ENCODE measurements around the gene NINJ2.
A peak's percentile ranks its signal among the peaks of the same experiment; 100 is the strongest.
"Not testable (repeated sequence)": the region's sequence is repeated elsewhere in the genome, so short reads cannot be mapped to it uniquely, and the experiment has no call there.

NINJ2 gene

DNA sequence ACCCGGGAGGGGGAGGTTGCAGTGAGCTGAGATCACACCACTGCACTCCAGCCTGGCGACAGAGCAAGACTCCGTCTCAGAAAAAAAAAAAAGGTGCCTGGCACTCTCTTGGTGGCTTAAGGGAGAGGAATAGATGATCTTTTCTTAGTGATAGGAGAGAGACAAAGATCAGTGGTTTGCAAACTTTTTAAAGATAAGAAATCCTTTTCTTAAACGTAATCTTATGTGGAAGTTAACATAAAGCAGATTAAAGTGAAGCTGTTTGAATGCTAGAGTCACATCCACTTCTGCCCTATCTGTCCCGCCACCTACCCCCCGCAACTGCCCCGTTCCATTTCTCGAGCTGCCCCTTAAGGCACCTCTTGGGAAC, 6.3 kb upstream of the NINJ2 start:
- DNase-seq: no peak

DNA sequence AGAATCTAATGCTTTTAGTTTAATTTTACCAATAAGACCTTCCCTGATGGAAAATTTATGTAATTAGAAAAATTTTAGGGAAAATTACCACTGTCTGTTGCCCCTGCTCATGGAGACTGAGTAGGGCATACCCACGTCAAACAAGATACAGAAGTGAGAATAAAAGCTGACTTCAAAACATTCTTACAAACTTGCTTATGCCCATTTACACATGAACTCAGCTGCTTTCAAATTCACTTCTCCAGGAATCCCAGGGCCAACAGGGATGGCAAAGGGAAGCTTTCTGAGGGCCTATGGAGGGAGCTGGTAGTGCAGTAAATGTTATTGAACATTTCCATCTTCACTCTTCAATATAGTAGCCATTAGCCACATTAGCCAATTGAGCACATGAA, 4.8 kb upstream of the NINJ2 start:
- DNase-seq: no peak

- DNase-seq: no peak
Measured at GRCh38 chr12:666766-667308, 3.6 kb upstream of the NINJ2 start.

DNA sequence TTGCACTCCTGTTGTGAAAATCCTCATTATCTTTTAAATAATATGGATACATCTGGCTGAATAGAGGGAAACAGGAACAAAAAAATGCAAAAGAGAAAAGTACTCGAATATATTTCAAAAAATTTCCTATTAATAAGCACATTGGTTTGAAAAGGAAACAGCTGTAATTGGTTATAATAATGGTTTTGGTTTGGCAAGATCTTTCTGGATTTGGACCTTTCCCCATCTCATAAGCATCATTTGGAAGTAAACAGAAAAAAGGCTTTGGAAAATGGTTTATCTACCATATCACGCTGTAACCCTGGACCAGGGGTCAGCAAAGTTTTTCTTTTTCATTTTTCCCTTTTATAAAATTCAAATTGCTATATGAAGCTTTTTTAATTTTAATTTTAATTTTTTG, 2.8 kb upstream of the NINJ2 start:
- no peak for DNase-seq

- no peak for DNase-seq
Measured at GRCh38 chr12:664779-665092, 1.5 kb upstream of the NINJ2 start.

DNA sequence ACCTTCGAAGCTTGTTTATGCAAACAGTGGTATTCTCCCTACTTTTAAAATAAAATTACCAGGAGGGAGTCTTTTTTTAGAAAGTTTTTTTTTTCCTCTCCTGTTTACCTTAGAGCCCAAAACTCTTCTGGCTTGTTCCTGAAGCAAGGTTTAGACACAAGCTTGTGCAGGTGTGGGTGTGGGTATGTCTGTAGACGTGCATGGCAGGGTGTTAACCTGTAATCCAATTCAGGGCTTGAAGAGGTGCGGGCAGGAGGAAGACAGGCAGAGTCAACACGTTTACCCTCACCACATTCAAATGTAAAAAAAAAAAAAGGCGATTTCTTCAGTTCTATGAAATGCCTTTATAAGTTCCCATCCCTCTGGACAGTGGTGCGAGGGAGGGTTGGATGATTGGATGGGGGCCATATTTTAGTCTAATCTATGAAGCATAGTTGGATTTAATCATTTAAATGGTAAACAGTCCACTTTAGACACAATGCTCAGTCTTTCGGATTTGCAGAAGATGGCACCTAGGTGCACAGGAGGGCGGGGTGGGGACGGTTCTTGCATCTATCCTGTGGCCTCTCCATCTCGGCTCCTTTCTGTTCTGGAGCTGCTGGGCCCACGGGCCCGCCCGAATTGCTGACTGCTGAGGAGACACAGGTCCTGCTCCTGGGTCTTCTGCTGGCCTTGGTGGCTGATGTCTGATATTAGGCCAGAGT, 982 bp upstream of the NINJ2 start:
- DNase-seq: no peak

DNA sequence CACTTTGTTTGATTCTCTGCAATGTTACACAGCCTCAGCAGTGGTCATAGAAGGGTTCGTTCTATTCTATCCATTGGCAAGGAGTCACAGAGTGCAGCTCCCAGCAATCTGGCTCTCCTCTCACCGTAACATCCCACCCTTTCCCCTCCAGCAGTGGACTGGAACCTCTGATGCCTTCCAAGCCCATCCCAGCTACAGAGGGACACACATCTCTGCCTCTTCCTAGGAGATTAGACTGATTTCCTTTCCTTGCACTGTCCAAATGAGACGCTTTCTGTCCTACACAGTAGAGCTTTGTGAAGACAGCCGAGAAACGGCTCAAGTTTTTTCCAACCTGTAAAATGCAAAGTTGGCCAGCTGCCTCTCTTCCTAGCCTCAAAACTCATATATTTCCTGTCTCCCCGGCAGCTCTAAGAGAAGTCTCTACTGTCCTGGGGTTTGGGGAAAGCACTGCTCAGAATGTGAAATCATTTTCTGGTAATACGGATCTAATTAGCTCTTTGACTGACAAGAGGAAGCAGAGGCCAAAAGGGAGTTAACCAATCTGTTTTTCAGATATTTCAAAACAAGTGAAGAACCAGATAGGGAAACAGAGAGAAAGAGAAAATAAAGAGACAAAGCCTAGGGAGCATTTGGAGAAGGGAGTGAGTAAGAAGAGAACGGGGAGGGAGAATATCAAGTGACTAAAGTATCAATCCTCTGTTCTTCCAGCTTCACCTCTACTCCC, 516 bp downstream of the NINJ2 start:
- DNase-seq: no peak

DNA sequence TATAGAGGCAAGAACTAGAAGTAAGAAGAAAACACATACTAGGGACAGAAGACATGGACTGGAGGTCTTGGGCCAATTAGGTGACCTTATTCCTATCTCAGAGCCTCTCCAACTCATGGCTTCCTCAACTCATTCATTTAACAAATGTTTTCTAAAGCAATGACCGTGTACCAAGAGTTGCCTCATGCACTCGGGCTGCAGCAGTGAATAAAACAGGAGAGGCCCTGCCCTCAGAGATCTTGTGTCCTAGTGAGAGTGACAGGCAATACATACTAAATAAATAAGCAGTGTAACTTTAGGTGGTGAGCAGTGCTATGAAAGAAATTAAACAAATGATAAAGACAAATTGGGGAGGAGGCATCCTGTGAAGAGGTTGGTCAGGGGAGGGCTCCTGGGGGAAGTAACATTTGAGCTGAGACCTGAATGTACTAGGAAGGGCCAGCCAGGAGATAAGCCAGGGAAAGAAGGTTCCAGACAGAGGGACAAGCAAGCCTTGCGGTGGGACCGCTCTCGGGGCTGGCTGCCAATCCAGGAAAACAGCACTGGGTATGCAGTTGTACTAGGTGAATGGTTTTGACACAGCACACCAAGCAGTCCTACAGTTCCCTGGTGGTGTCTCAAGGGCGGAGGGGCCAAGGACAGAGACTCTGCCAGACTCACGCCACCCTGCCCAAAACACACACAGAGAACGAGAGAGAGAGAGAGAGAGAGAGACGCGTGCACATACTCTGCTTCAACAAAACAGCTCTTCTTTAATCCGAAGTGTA, 1.3 kb downstream of the NINJ2 start:
- DNase-seq: no peak

- no peak for DNase-seq
Measured at GRCh38 chr12:659090-659683, 4.1 kb downstream of the NINJ2 start.

- DNase-seq: no peak
Measured at GRCh38 chr12:650983-651382, 12.3 kb downstream of the NINJ2 start.

DNA sequence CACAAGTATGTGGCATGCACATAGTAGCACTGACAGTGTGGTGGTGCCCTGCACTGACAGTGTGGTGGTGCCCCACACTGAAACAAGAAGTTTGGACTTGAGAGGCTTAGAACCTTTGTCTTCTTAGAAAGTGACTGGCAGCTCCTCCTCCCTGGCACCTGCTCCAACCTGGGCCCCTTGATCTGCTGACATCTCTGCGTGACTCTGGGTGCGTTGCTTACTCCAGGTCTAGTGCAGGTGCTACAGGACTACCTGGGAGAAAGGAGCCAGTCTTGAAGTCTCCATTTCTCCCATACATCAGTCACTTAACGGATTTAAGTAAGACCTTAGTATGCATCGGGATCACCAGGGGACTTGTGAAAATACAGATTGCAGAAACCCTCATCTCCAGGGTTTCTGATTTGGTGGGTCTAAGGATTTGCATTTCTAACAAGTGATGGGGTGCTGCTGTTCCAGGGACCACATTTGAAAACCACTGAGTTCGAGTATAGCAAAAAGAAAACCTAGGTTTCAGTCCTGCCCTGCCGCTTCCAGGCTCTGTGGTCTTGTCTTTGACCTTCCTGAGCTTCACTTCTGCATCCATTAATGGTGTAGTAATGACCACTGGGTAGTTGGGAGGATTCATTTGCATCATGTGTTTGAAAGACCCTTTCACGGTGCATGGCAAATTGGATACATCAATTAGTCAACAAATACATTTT, 15.7 kb downstream of the NINJ2 start:
- no peak for DNase-seq

GRCh38 chr12:646442-647384, 16.5 kb downstream of the NINJ2 start:
- no peak for DNase-seq

DNA sequence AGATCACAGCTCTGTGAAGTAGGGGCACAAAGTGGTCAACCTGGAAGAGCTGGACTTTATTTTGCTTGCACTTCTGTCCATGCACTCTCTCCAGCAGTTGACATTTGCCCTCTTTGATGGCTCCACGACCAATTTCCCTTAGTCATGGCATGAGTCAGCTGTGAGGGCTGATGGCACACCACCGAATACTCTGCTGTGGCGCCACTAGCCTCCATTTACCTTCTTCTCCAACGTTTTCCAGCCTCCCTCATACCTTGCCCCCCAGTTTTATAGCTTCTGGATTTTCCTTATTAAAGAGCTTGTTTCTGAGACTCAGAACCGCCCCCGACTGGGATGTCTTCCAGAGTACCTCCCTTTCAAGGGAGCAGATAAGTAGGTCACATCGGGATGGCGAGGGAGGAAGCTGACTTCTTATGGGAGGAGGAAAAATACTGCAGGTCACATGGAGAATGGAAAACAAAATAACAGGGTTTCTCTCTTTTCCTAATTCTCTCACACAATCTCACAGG, 17.6 kb downstream of the NINJ2 start:
- no peak for DNase-seq

- no peak for DNase-seq
Measured at GRCh38 chr12:644818-645552, 18.3 kb downstream of the NINJ2 start.

DNA sequence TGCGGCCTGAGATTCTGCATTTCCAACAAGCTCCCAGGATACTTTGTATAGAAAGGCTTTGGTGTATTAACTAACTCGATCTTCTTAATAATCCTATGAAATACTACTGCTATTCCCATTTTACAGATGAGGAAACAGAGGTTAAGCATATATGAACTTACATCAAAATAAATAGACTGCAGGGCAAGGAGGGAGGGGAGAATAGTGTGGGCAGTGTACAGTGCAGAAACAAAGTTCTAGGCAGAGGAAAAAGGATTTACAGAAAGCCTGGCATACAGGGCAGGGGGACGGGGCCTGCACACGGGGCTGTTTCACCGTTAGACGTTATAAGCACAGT, 19.0 kb downstream of the NINJ2 start:
- DNase-seq: no peak

DNA sequence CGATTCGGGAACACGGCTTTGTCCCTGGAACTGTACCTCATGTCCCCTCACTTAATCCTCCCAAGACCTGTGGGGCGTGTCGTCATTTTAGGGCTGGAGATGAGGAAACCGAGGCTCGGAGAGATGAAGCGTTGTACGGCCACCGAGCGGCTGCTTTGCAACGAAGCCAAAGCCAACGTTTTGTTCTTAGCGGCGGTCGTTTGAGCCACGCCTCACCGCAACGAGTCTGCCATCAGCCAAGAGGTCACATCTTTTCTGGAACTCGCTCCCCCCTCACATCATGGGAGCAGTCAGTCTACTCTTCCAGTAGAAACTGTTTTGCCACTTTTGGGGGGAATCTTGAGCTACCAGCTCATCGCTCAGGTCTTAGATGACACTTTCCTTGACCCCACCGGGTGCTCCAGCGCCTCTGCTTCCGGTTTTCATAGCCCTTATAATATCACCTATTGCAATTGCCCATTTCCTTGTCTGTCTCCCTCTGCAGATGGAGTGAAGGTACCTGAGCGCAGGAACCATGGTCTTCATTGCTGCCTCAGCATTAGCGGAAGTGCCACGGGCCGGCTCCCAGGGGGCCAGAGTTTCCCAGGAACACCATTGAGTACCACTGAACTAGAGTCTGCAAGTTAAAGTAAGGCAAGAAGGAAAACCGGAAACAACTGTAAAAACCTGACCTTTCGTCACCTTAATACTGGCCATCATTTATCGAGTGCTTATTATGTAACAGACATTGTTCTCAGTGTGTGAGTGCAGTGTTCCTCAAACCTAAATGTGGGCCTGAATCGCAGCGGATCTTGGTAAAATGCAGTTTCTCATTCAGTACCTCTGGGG, 19.6 kb downstream of the NINJ2 start:
- no peak for DNase-seq

- peak; percentile 71 for DNase-seq
Measured at GRCh38 chr12:642633-643474, 20.4 kb downstream of the NINJ2 start.

DNA sequence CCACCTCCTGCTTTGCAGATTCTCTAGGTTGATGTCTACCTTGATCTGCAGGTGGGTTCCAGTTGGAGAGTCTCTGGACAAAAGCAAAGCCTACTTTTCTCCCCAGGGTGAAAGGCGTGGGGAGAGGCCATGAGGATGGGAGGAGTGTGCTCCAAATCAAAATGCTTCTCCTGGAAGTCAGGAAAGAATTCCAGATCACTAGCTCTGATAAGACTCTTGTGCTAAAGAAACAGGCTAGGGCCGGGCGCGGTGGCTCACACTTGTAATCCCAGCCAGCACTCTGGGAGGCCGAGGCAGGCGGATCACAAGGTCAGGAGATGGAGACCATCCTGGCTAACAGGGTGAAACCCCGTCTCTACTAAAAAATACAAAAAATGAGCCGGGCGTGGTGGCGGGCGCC, 21.9 kb downstream of the NINJ2 start:
- DNase-seq: not testable (repeated sequence)

- no peak for DNase-seq
Measured at GRCh38 chr12:640773-641172, 22.5 kb downstream of the NINJ2 start.
